B cell (primary cell): ENCODE data around the gene ANKRD33B. TPM values are rescaled to one million over a fixed set of nuclear protein-coding genes. Genes with fewer than 3 reads are reported as not detected.

ENCODE experiments used
- ATAC-seq: fragments of 200-7000 bp; cut with Tn5 transposase; one replicate; pipeline ENCODE4 v1.10.0; 2021; ENCODE audit warnings: low read depth, mild to moderate bottlenecking, moderate number of reproducible peaks, moderate library complexity
- CTCF ChIA-PET: fragments of 350-600 bp; sonication (Branson Sonifier 250); formaldehyde crosslinking; loops from one replicate; lab custom pipeline; 2021; ENCODE audit warnings: antibody characterized with exemption, inconsistent platforms; lab: Charles Lee
- POLR2A ChIA-PET: fragments of 350-600 bp; sonication (Branson Sonifier 250); formaldehyde crosslinking; loops from one replicate; lab custom pipeline; 2021; ENCODE audit warnings: antibody characterized with exemption; lab: Charles Lee
- DNase-seq: peaks from one replicate; pipeline ENCODE4 v3.0.0; 2013
- H2AFZ ChIP-seq: 2 replicates; pipeline ENCODE4 v1.6.1; 2012; ENCODE audit warnings: mild to moderate bottlenecking, low read depth, low read length; ENCODE audit not compliant: insufficient read depth, poor library complexity, severe bottlenecking
- H3K27ac ChIP-seq, 2 donors: 1 replicate in 1 of 2; 2 replicates in 1 of 2; pipeline ENCODE4 v1.5.1; 2012 to 2013; ENCODE audit warnings: low read length in 2 of 2, mild to moderate bottlenecking in 2 of 2, moderate library complexity in 1 of 2
- H3K27me3 ChIP-seq, 4 experiments: fragments of 200-600 bp in 1 of 4; sonication (generic) in 1 of 4; replicated peaks in 1 of 4; 1 replicate in 2 of 4; 2 replicates in 2 of 4; pipeline versions ENCODE4 v1.6.1 to v1.7.0; 2013 to 2016; ENCODE audit warnings: low read length in 3 of 4, mild to moderate bottlenecking in 2 of 4, mixed read lengths in 1 of 4, moderate library complexity in 1 of 4; ENCODE audit not compliant: insufficient read depth in 4 of 4, control insufficient read depth in 3 of 4; ENCODE audit errors: control extremely low read depth in 1 of 4
- H3K36me3 ChIP-seq, 2 experiments: replicated peaks in 1 of 2; 1 replicate in 1 of 2; 2 replicates in 1 of 2; pipeline versions ENCODE4 v1.6.1 to v1.7.1; 2013; ENCODE audit warnings: low read length in 1 of 2; ENCODE audit not compliant: insufficient read depth in 2 of 2, control insufficient read depth in 1 of 2; ENCODE audit errors: control extremely low read depth in 1 of 2, extremely low read depth in 1 of 2
- H3K4me1 ChIP-seq, 2 donors: fragments of 200-600 bp in 1 of 2; sonication (generic) in 1 of 2; 1 replicate in 1 of 2; 2 replicates in 1 of 2; pipeline versions ENCODE4 v1.5.1 to v1.6.1; 2013 to 2017; ENCODE audit warnings: low read length in 2 of 2; ENCODE audit not compliant: control insufficient read depth in 2 of 2, insufficient read depth in 2 of 2
- H3K4me2 ChIP-seq: replicated peaks from 2 replicates; pipeline ENCODE3; 2012; ENCODE audit warnings: mild to moderate bottlenecking, low read depth, low read length; ENCODE audit not compliant: poor library complexity, severe bottlenecking
- H3K4me3 ChIP-seq, 5 experiments: fragments of 200-600 bp in 1 of 5; sonication (generic) in 1 of 5; 1 replicate in 3 of 5; 2 replicates in 2 of 5; pipeline versions ENCODE4 v1.5.1 to v1.7.0; 2011 to 2016; ENCODE audit warnings: low read length in 4 of 5, mild to moderate bottlenecking in 4 of 5, low read depth in 2 of 5, control low read depth in 1 of 5, moderate library complexity in 1 of 5; ENCODE audit not compliant: insufficient read depth in 1 of 5; ENCODE audit errors: control extremely low read depth in 1 of 5, extremely low read depth in 1 of 5
- H3K79me2 ChIP-seq: fragments of 200-600 bp; sonication (generic); one replicate; pipeline ENCODE4 v1.6.0; 2016; ENCODE audit warnings: low read length; ENCODE audit not compliant: control insufficient read depth, insufficient read depth
- H3K9ac ChIP-seq: fragments of 200-600 bp; sonication (generic); 2 replicates; pipeline ENCODE4 v1.6.1; 2017; ENCODE audit warnings: mild to moderate bottlenecking, low read length, moderate library complexity
- H3K9me3 ChIP-seq, 3 donors: one replicate each; pipeline versions ENCODE4 v1.6.1 to v1.7.1; 2013; ENCODE audit warnings: low read length in 2 of 3; ENCODE audit not compliant: control insufficient read depth in 2 of 3, insufficient read depth in 1 of 3; ENCODE audit errors: control extremely low read depth in 1 of 3
- H4K20me1 ChIP-seq: 2 replicates; pipeline ENCODE4 v1.6.0; 2012; ENCODE audit warnings: mild to moderate bottlenecking, low read length; ENCODE audit not compliant: insufficient read depth, control insufficient read depth, poor library complexity, severe bottlenecking
- H3K27ac Mint-ChIP-seq: one replicate; pipeline ENCODE4 v1.8.0; 2021; ENCODE audit warnings: mixed read lengths
- H3K27me3 Mint-ChIP-seq: one replicate; pipeline ENCODE4 v1.8.0; 2021; ENCODE audit warnings: mixed read lengths
- H3K4me1 Mint-ChIP-seq: one replicate; pipeline ENCODE4 v1.8.0; 2021; ENCODE audit warnings: mixed read lengths
- H3K4me3 Mint-ChIP-seq: one replicate; pipeline ENCODE4 v1.8.0; 2021; ENCODE audit warnings: mixed read lengths
- H3K9me3 Mint-ChIP-seq: one replicate; pipeline ENCODE4 v1.8.0; 2022; ENCODE audit warnings: mixed read lengths; ENCODE audit not compliant: insufficient read depth
- EZH2 ChIP-seq: IDR thresholded peaks from 2 replicates; pipeline ENCODE4 v1.6.1; 2012; ENCODE audit warnings: borderline replicate concordance, low read depth, mild to moderate bottlenecking, moderate library complexity, low read length; ENCODE audit not compliant: insufficient read depth, poor library complexity, severe bottlenecking
- WGBS: methylation state at CpG from one replicate; pipeline ENCODE4 v1.1.5; 2013; ENCODE audit warnings: missing lambda C conversion rate; ENCODE audit not compliant: insufficient coverage; 5-methylcytosine and 5-hydroxymethylcytosine counted together
- intact Hi-C: fragments of 100-400 bp; cut with micrococcal nuclease; formaldehyde crosslinking; loops from one replicate; pipeline ENCODE4 v1.10.0; 2022
- polyA plus RNA-seq: library from polyadenylated mRNA; depleted of rRNA; stranded (reverse); fragments of >200 nt; gene quantifications from 2 replicates; pipeline ENCODE4 v1.2.3, GENCODE V29; 2012
- total RNA-seq, 2 donors: library from RNA; stranded (reverse); fragments of 120-200 nt in 1 of 2; gene quantifications; 1 replicate in 1 of 2; 2 replicates in 1 of 2; pipeline versions ENCODE4 v1.2.3 to v1.2.4, GENCODE V29; 2013 to 2022
- TF ChIP-seq, protein P1 (sequence below): fragments of 200-600 bp; IDR thresholded peaks from one replicate; pipeline ENCODE4 v1.8.0; 2022; ENCODE audit warnings: antibody characterized with exemption, mild to moderate bottlenecking

The ANKRD33B gene
- total and polyA plus RNA-seq, 2 donors (not counting 1 experiment from before 2014, with no cell fraction given), result 2.9 to 23.4 TPM

DNA sequence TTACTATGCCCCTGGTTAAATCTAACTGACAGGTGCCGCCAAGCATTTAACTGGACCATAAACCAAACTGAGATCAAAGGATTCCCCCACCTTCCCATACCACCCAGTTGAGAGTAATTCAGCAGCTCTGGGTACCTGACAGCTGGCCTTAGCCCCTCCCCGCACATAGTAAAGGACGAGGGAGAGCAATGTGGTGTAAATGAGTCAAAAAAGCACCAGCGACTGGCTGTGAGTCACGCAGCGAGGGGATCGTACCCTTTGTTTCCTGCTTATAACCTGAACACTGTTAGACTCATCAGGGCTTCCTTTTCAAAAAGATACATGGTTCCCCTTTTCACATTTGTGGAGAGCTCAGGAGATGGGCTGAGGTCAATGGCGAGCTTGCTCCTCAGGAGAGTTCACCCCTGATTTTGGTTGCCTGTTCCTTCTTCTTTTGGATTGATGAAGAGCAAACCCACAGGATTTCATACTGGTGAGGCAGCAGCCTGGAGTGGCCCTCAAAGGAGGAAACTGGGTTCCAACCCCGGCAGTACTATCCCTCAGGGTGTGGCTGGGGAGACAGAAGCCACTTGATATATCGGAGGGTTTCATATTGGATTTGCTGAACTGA lies 71.5 kb downstream of the ANKRD33B start:
- intact Hi-C loops, result loop anchor here (1.0 to 2.0 kb wide), 2 partner anchors 28 to 131 kb away; no protein-coding TSS in a partner anchor
- peaks cover 58 to 68% of the 10 kb centered on the region in 2 donors for H3K4me1 ChIP-seq
- ChIA-PET CTCF (interaction anchor here (1.2 to 2.4 kb wide), 4 partner anchors 54 to 183 kb away, joined by 3 to 12 read pairs (median 7); no protein-coding TSS in a partner anchor), POLR2A (interaction anchor here (0.6 kb wide), 1 partner anchor 390 kb away, joined by 3 read pairs; no protein-coding TSS in a partner anchor)
- peaks cover 8% of the 10 kb centered on the region for H3K9me3 Mint-ChIP-seq
- H3K36me3 ChIP-seq, result peaks cover 0 to 7% of the 10 kb centered on the region in 2 experiments
- H3K79me2 ChIP-seq, result peaks cover 47% of the 10 kb centered on the region
- H3K9ac ChIP-seq, result peak overlapping the region; percentile 42
- peak overlapping the region; percentile 99 for H3K27ac Mint-ChIP-seq
- DNase-seq (peak; percentile 81), ATAC-seq (peak; percentile 60)
- H3K4me3 ChIP-seq, result peak overlapping the region in 2 of 5 experiments; percentile 5 to 33
- 33% methylated on average over 4 of the region's 10 CpGs for WGBS
- peak overlapping the region; percentile 65 to 95 for H3K27ac ChIP-seq
- TF ChIP-seq, protein P1, sequence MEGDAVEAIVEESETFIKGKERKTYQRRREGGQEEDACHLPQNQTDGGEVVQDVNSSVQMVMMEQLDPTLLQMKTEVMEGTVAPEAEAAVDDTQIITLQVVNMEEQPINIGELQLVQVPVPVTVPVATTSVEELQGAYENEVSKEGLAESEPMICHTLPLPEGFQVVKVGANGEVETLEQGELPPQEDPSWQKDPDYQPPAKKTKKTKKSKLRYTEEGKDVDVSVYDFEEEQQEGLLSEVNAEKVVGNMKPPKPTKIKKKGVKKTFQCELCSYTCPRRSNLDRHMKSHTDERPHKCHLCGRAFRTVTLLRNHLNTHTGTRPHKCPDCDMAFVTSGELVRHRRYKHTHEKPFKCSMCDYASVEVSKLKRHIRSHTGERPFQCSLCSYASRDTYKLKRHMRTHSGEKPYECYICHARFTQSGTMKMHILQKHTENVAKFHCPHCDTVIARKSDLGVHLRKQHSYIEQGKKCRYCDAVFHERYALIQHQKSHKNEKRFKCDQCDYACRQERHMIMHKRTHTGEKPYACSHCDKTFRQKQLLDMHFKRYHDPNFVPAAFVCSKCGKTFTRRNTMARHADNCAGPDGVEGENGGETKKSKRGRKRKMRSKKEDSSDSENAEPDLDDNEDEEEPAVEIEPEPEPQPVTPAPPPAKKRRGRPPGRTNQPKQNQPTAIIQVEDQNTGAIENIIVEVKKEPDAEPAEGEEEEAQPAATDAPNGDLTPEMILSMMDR, result no peak
- TF ChIP-seq EZH2, result no peak
- no peaks in the 10 kb centered on the region for H3K27me3 ChIP-seq
- H3K4me3 Mint-ChIP-seq, result peak overlapping the region; percentile 78
- peak overlapping the region; percentile 70 for H3K4me2 ChIP-seq
- no peaks in the 10 kb centered on the region for H3K27me3 Mint-ChIP-seq
- H3K4me1 Mint-ChIP-seq, result peaks cover 66% of the 10 kb centered on the region
- H2AFZ ChIP-seq, result peak overlapping the region; percentile 26
- H3K9me3 ChIP-seq, result peaks cover 0 to 22% (median 0%) of the 10 kb centered on the region in 3 donors
- H4K20me1 ChIP-seq, result peaks cover 2% of the 10 kb centered on the region

DNA sequence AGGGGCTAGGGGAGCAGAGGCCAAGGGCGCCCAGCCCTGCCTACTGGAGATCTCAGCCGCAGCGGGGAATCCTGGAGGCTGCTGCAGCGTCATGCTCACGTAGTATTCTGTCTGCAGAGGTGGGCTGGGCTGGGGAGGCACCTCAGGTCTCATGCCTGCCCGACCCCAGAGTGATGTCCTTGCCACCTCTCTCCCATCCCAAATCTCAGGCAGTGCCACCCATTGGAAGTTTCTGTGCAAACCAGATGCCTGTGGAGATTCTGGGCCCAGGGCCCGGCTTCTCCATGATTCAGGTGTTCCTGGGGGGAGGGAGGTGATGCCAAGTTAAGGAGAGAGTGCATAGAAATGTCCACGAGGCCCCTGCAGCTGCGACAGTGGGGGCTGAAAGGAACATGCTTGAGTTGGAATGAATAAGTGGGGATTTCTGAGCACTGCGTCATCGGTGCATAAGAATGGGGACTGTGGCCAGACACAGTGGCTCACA lies 72.0 kb downstream of the ANKRD33B start:
- peaks cover 8% of the 10 kb centered on the region for H3K9me3 Mint-ChIP-seq
- H3K79me2 ChIP-seq, result peaks cover 41% of the 10 kb centered on the region
- H3K4me2 ChIP-seq, result peak overlapping the region; percentile 70
- H3K4me3 ChIP-seq, result no peak overlapping the region
- ChIA-PET CTCF (interaction anchor here (1.1 to 2.4 kb wide), 7 partner anchors 8 to 183 kb away, joined by 3 to 10 read pairs (median 3); no protein-coding TSS in a partner anchor), POLR2A (no interaction called here)
- H3K4me1 Mint-ChIP-seq, result peaks cover 64% of the 10 kb centered on the region
- H3K9ac ChIP-seq, result peak overlapping the region; percentile 42
- peak overlapping the region; percentile 59 to 95 for H3K27ac ChIP-seq
- peak overlapping the region; percentile 26 for H2AFZ ChIP-seq
- H3K4me1 ChIP-seq, result peaks cover 53 to 62% of the 10 kb centered on the region in 2 donors
- intact Hi-C loops, result loop anchor here (1.0 to 2.0 kb wide), 2 partner anchors 29 to 131 kb away; no protein-coding TSS in a partner anchor
- peak overlapping the region; percentile 99 for H3K27ac Mint-ChIP-seq
- H4K20me1 ChIP-seq, result no peaks in the 10 kb centered on the region
- no peaks in the 10 kb centered on the region for H3K27me3 Mint-ChIP-seq
- DNase-seq, result peak; percentile 45
- peaks cover 0 to 22% (median 0%) of the 10 kb centered on the region in 3 donors for H3K9me3 ChIP-seq
- 62% methylated on average over 9 of the region's 11 CpGs for WGBS
- TF ChIP-seq, protein P1, result no peak
- TF ChIP-seq EZH2, result no peak
- no peak for ATAC-seq
- no peaks in the 10 kb centered on the region for H3K27me3 ChIP-seq
- peaks cover 0 to 7% of the 10 kb centered on the region in 2 experiments for H3K36me3 ChIP-seq
- peak overlapping the region; percentile 78 for H3K4me3 Mint-ChIP-seq
